Colonic mucosa (tissue), 4 donors: ENCODE results near the gene ECT2. TPM values are rescaled to one million over a fixed set of nuclear protein-coding genes. Genes with fewer than 3 reads are reported as not detected.
"Not testable (repeated sequence)": the region's sequence is repeated elsewhere in the genome, so short reads cannot be mapped to it uniquely, and the experiment has no call there.

Source experiments
- DNase-seq: peaks from one replicate; pipeline ENCODE4 v3.0.0-alpha.2; 2020
- H3K27ac ChIP-seq: fragments of 200-600 bp; one replicate; pipeline ENCODE4 v1.8.0; 2021
- H3K27me3 ChIP-seq: fragments of 200-600 bp; one replicate; pipeline ENCODE4 v1.8.0; 2021
- H3K36me3 ChIP-seq: fragments of 200-600 bp; one replicate; pipeline ENCODE4 v1.8.0; 2021
- H3K4me1 ChIP-seq: fragments of 200-600 bp; one replicate; pipeline ENCODE4 v1.8.0; 2021; ENCODE audit warnings: mild to moderate bottlenecking
- H3K4me3 ChIP-seq: fragments of 200-600 bp; one replicate; pipeline ENCODE4 v1.8.0; 2021
- H3K9ac ChIP-seq, 2 donors: one replicate each; pipeline ENCODE4 v1.7.0; 2013; ENCODE audit warnings: control low read depth in 2 of 2, low read depth in 2 of 2, low read length in 2 of 2
- H3K9me3 ChIP-seq: fragments of 200-600 bp; one replicate; pipeline ENCODE4 v1.8.0; 2021
- intact Hi-C: fragments of 100-400 bp; cut with DNase I; formaldehyde crosslinking; loops from one replicate; pipeline ENCODE4 v1.14.1; 2022
- total RNA-seq, 2 donors: library from RNA; stranded (reverse); fragmentation: NEBNext Ultra II Directional in 1 of 2; extraction: Animal tissue kit (Norgen Biotek cat#: 25700) in 1 of 2; gene quantifications; one replicate each; pipeline ENCODE4 v1.2.1, GENCODE V29; 2021
- TF ChIP-seq, protein P1 (sequence below): fragments of 200-600 bp; IDR thresholded peaks from one replicate; pipeline ENCODE4 v1.8.0; 2022; ENCODE audit warnings: antibody characterized with exemption, mild to moderate bottlenecking
- donor health status: healthy.
- donor health status: DM: no; HTN: no; CAD: no.
- donor health status: DM: no; HTN: no; CAD: no.

The ECT2 gene
- total RNA-seq, 2 donors from 2014 or later, result 36.3 to 58.1 TPM

DNA sequence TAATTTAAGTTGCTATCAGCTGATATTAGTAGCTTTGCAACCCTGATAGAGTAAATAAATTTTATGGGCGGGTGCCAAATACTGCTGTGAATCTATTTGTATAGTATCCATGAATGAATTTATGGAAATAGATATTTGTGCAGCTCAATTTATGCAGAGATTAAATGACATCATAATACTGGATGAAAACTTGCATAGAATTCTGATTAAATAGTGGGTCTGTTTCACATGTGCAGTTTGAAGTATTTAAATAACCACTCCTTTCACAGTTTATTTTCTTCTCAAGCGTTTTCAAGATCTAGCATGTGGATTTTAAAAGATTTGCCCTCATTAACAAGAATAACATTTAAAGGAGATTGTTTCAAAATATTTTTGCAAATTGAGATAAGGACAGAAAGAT is 70.0 kb downstream of the ECT2 start:
- no peaks in the 10 kb centered on the region for H3K36me3 ChIP-seq
- no peak overlapping the region for H3K9ac ChIP-seq
- no peaks in the 10 kb centered on the region for H3K4me1 ChIP-seq
- TF ChIP-seq, protein P1, sequence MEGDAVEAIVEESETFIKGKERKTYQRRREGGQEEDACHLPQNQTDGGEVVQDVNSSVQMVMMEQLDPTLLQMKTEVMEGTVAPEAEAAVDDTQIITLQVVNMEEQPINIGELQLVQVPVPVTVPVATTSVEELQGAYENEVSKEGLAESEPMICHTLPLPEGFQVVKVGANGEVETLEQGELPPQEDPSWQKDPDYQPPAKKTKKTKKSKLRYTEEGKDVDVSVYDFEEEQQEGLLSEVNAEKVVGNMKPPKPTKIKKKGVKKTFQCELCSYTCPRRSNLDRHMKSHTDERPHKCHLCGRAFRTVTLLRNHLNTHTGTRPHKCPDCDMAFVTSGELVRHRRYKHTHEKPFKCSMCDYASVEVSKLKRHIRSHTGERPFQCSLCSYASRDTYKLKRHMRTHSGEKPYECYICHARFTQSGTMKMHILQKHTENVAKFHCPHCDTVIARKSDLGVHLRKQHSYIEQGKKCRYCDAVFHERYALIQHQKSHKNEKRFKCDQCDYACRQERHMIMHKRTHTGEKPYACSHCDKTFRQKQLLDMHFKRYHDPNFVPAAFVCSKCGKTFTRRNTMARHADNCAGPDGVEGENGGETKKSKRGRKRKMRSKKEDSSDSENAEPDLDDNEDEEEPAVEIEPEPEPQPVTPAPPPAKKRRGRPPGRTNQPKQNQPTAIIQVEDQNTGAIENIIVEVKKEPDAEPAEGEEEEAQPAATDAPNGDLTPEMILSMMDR, result no peak
- H3K27ac ChIP-seq, result no peak overlapping the region
- no peaks in the 10 kb centered on the region for H3K9me3 ChIP-seq
- intact Hi-C loops, result no loop called here
- no peaks in the 10 kb centered on the region for H3K27me3 ChIP-seq
- no peak for DNase-seq
- no peak overlapping the region for H3K4me3 ChIP-seq

DNA sequence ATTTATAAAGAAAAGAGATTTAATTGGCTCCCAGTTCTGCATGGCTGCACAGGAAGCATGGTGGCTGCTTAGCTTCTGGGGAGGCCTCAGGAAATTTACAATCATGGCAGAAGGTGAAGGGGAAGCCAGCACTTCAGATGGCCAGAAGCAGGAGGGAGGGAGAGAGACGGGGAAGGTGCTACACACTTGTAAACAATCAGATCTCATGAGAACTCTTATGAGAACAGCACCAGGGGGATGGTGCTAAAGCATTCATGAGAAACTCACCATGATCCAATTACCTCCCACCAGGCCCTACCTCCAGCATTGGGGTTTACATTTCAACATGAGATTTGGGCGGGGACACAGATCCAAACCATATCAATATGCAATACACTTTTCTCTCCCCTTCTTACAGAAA is 73.7 kb downstream of the ECT2 start:
- Histone ChIP-seq H3K9me3 (no peaks in the 10 kb centered on the region), H3K9ac (no peak overlapping the region), H3K27ac (no peak overlapping the region), H3K27me3 (no peaks in the 10 kb centered on the region), H3K4me3 (no peak overlapping the region), H3K36me3 (no peaks in the 10 kb centered on the region), H3K4me1 (no peaks in the 10 kb centered on the region)
- intact Hi-C loops, result no loop called here
- TF ChIP-seq, protein P1, result no peak
- DNase-seq, result no peak

DNA sequence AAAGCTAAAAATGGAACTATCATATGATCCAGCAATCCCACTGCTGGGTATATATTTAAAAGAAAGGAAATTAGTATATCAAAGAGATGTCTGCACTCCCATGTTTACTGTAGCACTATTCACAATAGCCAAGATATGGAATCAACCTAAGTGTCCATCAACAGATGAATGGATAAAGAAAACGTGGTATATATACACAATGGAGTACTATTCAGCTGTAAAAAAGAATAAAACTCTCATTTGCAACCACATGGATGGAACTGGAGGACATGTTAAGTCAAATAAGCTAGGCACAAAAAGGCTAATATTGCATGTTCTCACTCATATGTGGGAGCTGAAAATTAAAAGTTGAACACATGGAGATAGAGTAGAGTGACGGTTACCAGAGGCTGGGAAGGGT is 76.7 kb downstream of the ECT2 start:
- intact Hi-C loops, H3K4me1 ChIP-seq, DNase-seq, H3K4me3 ChIP-seq, H3K36me3 ChIP-seq, H3K9ac ChIP-seq, H3K27ac ChIP-seq, H3K27me3 ChIP-seq, H3K9me3 ChIP-seq: not testable (repeated sequence)

DNA sequence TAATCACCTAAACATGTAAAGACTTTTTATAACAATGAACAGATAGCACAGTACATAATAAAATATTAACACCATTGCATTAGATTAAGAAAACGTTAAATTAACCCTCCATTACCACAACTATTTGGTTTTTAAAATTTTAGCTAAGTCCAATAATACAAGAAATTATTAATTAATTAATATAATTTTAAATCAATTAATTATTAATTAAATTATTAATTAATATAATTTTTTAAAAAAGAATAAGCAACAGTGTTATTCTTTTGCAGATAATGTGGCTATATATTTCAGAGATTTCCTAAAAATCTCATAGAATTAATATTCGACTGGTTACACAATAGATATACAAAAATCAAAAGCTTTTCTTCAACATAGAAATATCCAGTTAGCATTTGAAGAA is 82.5 kb downstream of the ECT2 start:
- Histone ChIP-seq H3K9me3 (no peaks in the 10 kb centered on the region), H3K27ac (no peak overlapping the region), H3K36me3 (no peaks in the 10 kb centered on the region), H3K4me1 (no peaks in the 10 kb centered on the region), H3K4me3 (no peak overlapping the region), H3K27me3 (no peaks in the 10 kb centered on the region), H3K9ac (no peak overlapping the region)
- no peak for DNase-seq
- TF ChIP-seq, protein P1, result no peak
- intact Hi-C loops, result loop anchor here (10.0 kb wide), 1 partner anchor 212 kb away; no protein-coding TSS in a partner anchor

DNA sequence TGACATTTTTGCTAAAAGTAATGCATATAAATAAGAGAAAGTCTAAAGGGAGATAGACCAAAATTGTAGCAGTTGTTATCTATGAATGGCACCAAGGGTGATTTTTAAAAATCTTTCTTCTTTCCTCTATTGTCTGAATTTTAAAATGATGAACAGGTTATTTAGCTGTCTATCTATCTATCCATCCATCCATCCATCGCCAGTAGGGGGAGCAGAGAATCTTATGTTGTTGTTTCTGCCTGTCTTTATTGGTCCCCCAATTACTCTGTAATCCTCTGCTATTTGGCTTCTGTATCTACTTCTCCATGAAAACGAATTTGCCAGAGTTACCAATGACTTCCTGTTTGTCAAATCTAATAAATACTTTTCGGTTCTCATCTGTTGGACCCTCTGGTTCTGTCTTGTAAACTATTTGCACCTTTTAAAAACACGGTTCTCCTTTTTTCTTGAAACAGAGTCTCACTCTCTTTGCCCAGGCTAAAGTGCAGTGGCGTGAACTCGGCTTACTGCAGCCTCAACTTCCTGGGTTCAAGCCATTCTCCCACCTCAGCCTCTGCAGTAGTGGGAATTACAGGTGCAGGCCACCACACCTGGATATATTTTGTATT is 86.0 kb downstream of the ECT2 start:
- no peak overlapping the region for H3K27ac ChIP-seq
- intact Hi-C loops, result loop anchor here (10.0 kb wide), 1 partner anchor 208 kb away; no protein-coding TSS in a partner anchor
- H3K4me1 ChIP-seq, result no peaks in the 10 kb centered on the region
- H3K36me3 ChIP-seq, result no peaks in the 10 kb centered on the region
- TF ChIP-seq, protein P1, result peak; percentile 29
- H3K9ac ChIP-seq, result no peak overlapping the region
- no peaks in the 10 kb centered on the region for H3K9me3 ChIP-seq
- H3K27me3 ChIP-seq, result no peaks in the 10 kb centered on the region
- H3K4me3 ChIP-seq, result no peak overlapping the region
- DNase-seq, result peak; percentile 45

DNA sequence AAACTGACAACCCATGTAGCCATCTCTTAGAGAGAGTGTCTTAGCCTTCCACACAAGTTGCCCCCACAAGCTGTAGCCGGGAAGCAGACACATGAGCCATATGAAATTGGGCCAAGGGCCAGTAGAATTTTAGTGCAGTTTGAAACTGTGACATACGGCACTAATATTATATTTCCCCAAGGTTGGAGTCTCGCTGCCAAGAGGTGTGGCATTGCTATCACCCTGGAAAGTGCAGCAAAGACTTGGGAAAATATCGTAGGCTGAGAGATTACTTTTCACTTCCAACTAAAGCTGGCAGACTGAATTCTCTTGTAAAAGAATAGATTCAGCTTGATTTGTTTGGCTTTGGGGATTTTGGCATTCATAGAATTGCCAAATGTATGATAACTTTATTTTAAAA is 89.2 kb downstream of the ECT2 start:
- Histone ChIP-seq H3K9me3 (no peaks in the 10 kb centered on the region), H3K4me3 (no peak overlapping the region), H3K9ac (no peak overlapping the region), H3K4me1 (no peaks in the 10 kb centered on the region), H3K36me3 (no peaks in the 10 kb centered on the region), H3K27ac (no peak overlapping the region), H3K27me3 (no peaks in the 10 kb centered on the region)
- DNase-seq, result no peak
- intact Hi-C loops, result loop anchor here (10.0 kb wide), 1 partner anchor 205 kb away; no protein-coding TSS in a partner anchor
- TF ChIP-seq, protein P1, result no peak
